Stimulated activated CD8-positive, alpha-beta memory T cell treated with anti-CD3 and anti-CD28 coated beads, Interleukin-7, amount 100 ng/mL, for 1 hour (primary cell): ENCODE data around the gene SLC50A1.

Experiments used
- DNase-seq, 2 donors: peaks; one replicate each; pipeline ENCODE4 v3.0.0-alpha.2; 2020; ENCODE audit warnings: low read depth in 2 of 2

The SLC50A1 gene, protein sequence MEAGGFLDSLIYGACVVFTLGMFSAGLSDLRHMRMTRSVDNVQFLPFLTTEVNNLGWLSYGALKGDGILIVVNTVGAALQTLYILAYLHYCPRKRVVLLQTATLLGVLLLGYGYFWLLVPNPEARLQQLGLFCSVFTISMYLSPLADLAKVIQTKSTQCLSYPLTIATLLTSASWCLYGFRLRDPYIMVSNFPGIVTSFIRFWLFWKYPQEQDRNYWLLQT

DNA sequence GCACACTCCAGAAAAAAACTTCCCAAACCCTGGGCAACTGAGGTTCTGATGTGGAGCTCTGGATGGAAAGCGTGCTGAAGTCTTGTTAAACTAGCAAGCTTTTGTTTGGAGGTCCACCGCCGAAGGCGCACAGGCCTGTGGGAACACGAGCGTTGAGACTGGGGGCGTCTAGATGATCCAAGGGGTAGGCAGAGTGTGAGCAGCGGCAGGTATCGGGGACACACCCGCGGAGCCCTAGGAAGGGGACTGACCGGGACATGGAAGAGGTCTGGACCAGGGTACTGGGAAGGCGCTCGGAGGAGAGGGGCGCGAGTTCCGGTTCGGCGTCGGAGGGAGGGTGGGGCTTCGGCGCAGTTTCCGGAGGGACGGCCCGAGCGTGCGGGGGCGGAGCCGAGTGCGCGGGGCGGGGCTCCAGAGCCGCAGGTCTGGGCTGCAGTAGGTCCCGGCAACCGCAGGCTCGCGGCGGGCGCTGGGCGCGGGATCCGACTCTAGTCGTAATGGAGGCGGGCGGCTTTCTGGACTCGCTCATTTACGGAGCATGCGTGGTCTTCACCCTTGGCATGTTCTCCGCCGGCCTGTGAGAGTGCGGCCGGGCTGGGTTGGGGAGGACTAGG is at the start of gene SLC50A1:
Gene SLC50A1, plus strand, starts transcription at position 438 of the 614 bp plus-strand sequence. Its CDS starts 60 bp downstream, at position 498.
- DNase-seq: peak; percentile 83 to 85

DNA sequence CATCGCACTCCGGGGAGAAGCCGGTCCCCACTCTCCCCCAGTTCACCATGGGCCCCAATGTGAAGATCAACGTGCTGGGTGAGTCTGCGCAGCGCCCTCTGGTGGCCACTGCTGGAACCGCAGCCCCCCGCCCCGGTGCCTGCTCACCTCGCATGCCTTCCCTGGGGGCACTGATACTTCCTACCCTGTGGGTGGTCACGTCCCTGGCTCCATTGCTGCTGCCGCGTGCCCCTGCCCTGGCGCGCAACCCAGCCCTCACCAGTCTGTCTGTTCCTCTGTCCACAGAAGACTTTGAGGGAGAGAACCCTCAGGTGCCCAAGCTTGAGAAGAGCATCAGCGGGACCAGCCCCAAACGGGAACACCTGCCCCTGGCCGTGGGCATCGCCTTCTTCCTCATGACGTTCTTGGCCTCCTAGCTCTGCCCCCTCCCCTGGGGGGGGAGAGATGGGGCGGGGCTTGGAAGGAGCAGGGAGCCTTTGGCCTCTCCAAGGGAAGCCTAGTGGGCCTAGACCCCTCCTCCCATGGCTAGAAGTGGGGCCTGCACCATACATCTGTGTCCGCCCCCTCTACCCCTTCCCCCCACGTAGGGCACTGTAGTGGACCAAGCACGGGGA is 49.4 kb upstream of the SLC50A1 start:
- peak; percentile 65 to 66 for DNase-seq

DNA sequence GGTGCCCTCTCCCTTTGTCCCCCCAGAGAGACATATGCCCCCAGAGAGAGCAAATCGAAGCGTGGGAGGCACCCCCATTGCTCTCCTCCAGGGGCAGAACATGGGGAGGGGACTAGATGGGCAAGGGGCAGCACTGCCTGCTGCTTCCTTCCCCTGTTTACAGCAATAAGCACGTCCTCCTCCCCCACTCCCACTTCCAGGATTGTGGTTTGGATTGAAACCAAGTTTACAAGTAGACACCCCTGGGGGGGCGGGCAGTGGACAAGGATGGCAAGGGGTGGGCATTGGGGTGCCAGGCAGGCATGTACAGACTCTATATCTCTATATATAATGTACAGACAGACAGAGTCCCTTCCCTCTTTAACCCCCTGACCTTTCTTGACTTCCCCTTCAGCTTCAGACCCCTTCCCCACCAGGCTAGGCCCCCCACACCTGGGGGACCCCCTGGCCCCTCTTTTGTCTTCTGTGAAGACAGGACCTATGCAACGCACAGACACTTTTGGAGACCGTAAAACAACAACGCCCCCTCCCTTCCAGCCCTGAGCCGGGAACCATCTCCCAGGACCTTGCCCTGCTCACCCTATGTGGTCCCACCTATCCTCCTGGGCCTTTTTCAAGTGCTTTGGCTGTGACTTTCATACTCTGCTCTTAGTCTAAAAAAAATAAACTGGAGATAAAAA is 48.7 kb upstream of the SLC50A1 start:
- DNase-seq: no peak

DNA sequence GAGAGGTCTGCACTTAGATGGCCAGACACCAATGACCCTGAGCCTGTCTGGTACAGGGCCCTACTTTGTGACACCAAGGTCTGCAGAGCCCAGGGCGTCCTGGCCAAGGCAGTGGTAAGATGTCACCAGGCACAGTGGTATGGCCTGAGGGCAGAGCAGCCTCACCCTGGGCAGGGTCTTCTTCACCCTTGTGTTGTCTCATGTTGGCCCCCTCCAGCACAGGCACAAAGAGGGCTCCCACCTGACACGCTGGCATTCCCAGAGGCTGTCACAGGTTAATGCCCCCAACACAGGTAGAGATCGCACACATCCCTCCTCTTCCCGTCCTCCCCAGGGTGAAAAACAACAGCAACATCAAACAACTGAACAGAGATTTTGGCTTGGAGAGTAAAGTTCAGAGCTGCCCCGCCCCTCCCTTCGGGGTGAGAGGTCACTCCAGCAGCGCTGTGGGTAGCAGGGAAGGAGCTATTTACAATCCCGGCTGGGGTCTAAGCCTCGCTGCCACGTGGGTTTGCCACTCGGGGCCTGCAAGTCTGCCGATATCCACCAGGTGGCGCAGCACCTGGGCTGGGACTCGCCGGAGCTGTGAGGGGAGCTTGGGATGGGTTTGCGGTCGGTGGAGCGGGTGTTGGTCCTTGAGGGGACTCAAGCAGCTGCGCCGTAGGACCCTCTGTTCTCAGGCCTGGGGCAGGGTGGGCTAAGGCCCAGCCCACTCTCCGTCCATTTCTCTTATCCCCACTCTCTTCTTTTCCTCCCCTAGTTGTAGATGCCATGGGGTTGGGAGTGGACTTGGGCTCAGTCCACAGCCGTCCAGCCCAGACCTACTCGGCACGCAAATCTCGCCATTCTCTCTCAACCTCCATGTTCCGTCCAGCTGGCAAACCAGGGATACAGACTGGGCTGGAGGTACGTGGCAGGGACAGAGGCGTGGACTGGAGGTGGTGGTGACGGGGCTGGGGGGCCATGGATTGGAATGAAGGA is 44.3 kb upstream of the SLC50A1 start:
- peak; percentile 61 to 70 for DNase-seq

DNA sequence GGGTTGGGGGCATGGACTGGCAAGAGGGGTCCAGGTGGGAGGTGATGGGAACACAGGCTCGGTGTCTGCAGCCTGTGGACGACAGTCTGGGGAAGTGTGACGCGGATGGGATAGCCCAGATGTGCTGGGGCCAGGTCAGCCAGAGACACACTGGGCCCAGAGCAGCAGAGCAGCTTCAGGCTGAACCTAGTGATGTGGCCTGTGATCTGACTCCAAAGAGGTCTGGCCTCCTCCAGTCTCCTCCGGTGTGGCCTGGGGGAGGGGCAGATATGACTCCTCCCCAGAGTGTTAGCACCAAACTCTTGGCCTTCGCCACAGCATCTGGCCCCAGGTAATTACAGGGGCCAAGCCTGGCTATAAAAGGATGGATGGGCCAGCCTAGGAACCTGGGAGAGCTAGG is 43.5 kb upstream of the SLC50A1 start:
- DNase-seq: no peak

DNA sequence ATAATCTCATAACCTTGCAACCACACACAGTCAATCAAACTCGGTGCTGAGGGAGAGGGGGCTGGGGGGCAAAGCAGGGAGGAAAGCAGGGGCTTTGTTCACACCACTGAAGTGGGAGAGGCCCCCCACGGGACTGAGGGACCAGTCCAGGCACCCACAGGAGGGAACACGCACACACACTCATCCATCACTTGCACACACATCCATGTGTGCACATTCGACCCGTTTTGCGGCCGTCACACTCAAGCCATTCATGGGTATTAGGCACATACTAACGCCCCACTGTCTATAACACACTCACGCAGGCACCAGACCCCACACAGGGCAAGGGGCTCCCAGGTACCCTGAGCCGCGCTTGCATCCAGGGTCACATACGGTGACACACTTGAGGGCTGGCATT is 43.0 kb upstream of the SLC50A1 start:
- no peak for DNase-seq

DNA sequence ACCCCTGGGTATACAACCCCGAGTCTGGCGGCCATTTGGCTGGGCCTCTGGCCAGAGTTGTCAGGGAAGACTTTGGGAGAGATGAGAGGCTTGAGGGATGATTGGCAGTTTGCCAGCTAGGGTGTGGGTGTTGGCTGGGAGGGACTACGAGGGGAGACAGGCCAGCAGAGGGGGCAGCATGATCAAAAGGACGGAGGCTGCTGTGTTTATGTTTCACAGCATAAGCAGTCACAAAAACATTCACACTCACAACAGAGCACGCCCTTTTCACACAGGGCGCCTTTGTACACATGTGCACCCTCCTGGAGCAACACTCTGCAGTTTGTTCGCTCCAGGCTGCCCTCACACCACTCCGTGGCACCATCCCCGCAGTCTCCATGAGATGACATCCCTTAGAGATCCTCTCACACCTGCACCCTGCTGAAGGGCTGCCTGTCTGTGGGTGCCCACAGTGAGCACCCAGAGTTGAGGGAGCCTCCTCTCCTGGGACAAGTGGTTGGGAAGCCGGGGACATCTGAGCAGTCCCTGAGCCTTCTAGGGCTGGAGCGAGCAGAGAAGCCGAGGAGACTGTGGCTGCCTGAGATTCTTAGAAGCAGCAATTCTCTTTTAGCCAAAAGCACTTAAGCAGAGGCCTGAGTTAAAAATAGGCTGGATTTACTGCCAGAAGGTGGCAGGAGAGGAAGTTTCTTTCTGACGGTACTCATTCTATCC is 41.6 kb upstream of the SLC50A1 start:
- no peak for DNase-seq

DNA sequence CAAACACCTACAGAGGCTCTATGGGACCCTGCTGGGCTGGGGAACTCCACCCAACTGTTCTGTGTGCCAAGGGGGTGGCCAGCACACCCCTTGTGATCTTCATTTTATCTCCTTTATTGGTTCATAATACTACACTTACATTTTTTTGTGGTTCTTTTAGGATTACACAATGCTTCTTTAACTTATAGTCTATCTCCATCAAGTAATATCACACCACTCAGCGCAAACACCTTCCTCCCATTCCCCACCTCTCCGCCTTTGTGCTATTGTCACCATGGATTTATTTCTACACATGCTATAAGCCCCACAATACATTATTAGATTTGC is 41.1 kb upstream of the SLC50A1 start:
- no peak for DNase-seq

DNA sequence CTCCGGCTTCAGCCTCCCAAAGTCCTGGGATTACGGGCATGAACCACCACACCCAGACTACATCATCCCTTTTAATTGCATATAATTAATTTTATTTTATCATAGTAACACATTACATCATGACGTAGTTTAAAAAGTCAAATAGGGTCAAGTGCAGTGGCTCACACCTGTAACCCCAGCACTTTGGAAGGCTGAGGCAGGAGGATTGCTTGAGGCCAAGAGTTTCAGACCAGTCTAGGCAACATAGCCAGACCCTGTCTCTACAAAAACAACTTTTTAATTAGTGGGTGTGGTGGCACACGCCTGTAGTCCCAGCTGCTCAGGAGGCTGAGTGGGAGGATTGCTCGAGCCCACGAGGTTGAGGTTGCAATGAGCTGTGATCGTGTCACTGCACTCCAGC is 36.3 kb upstream of the SLC50A1 start:
- no peak for DNase-seq

DNA sequence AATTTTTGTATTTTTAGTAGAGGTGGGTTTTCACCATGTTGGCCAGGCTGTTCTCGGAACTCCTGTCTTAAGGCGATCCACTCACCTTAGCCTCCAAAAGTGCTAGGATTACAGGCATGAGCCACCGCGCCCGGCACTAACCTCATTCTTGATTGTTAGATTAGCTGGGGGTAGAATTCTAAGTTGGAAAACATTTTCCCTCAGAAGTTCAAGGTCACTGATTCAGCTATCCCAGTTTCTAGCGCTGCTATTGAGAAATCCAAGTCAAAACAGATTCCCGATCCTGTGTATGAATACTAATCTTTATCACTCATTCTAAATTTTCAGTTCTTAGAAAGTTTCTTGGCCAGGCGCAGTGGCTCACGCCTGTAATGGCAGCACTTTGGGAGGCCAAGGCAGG is 32.3 kb upstream of the SLC50A1 start:
- DNase-seq: no peak

DNA sequence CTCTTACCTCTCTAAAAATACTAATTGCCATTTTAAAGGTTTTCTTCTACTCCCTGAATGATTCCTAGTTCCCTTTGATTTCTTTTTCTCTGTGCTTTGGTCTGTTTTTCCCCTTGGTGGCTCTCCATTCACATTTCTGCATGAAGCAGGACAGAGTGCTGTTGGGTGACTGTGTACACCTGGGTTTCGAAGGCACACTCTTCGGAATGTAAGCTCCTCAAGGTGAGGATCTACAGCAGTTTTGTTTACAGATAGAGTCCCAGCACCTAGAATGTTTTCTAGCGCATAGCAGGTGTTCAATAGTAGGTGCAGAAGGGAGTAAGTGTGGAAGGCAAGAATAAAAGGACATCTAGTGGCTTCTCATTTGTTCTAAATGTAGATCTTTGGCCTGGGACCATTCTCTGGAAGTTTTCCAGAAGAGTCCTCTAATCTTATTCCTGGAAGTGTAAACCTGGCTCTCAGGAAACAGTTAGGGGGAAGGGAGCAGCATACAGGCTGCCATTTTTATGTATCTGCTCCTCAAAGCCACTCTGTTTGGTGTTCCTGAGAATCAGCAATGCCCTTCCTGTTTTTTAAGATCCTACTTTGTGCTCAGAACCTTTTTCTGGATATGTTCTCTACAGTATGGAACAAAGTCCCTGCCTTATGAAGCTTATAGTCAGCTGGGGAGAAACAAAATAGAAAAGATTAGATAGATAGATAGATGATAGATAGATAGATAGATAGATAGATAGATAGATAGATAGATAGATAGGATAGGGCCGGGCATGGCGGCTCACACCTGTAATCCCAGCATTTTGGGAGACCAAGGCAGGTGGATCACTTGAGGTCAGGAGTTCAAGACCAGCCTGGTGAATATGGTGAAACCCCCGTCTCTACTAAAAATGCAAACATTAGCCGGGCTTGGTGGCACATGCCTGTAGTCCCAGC is 30.8 kb upstream of the SLC50A1 start:
- no peak for DNase-seq

DNA sequence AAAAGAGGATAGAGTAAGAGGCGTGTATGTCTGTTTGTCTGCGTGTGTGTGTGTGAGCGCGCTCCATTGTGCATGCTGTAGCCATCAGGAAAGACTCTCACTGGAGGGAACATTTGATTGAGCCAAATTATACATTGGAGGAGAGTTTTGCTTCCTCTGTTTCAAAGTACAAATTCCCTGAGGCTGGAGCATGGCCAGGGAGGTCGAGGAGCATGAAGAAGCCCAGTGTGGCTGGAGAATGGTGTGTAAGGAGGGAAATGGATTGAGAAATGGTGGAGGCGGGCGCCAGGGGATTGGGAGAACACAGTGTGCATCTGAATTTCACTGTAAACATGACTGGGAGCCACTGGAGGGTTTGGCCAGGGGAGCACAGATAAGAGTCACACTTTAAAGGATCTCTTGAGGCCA is 30.0 kb upstream of the SLC50A1 start:
- DNase-seq: no peak

DNA sequence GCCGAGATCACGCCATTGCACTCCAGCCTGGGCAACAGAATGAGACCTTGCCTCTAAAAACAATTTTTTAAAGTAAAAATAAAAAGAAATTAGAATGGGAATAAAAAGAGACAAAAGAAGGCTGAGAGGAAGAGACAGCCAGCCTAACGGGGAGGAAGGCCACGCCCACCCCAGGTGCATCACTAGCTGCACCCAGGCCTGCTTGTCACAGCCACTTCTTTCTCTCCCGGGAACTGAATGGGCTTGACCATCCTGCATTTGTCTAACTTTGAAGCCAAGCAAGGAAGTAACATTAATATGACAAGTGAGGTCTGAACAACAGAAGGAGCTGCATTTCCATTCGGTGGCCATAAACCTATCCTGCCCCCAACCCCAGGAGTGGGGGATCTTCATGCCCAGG is 28.8 kb upstream of the SLC50A1 start:
- DNase-seq: no peak

DNA sequence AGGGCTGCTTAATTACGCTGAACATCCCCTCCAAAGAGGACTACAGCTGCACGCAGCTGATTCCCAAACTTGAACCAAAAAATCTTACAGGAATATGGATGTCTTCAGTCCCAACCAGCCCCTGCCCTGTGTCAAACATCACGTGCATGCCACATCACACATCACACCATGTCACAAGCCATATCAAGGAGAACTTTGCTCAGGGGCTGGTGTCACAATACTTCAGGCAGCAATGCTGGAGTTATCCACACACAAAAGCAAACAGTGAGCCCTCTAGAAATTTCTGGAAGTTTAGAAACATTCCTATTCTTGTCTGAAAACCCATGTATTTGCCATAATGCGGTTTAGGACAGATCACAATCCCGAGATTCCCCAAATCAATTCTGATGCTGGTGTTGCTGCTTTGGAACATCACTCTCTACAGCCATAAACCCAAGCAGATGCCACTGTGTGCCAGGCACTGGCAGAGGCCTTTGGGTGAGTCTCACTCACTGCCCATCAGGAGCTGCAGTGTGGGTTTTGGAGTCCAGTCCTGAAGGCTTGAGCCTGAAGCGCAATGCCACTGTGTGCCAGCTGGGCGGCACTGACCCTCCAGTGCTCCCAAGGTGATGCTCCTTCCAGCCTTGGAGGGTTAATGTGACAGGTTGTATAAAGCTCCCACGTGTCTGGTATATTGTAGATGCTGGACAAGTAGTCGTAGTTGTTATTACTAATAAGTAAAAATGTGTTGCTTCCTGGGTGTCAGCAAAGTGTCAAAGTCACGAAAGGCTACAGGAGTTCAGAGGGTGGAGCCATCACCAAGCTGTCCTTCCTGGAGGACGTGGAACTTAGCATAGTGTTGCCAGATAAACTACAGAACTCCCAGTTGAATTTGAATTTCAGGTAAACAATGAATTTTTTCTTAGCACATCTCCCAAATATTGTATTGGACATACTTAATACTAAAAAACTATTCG is 28.1 kb upstream of the SLC50A1 start:
- no peak for DNase-seq

DNA sequence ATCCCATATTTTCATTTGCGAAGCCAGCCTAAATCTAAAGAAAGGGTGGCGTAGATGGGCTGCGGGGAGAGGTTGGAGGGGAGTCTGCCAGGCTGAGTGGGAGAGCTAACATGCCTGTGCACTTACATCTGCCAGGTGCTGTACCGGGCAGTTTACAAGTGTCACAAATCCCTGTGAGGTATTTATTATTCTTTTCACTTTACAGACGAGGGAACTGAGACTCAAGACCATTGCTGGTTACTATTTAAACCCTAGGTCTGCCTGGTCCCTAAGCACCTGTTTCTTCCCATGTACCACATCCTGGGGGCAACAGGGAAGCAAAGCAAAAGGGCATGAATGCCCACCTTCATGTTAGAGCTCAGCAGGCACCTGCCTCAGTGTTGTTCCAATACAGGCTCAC is 27.4 kb upstream of the SLC50A1 start:
- DNase-seq: no peak

DNA sequence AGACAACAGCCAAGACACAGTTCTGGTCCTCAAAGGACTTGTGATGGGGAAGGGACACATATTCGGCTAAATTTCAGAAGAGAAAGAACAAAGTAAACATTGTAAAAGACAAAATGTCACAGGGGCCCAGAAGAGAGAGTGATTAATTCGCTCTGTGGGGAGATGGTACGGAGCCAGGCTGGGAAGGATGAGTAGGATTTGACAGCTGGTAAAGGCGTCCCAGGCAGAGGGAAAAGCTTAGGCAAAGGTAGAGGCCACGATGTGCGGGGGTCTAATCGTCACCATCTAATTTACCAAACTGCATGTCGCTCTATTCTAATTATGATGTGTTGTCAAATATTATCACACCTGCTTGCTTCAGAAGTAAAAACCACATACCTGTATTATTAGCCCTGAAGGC is 25.3 kb upstream of the SLC50A1 start:
- no peak for DNase-seq

DNA sequence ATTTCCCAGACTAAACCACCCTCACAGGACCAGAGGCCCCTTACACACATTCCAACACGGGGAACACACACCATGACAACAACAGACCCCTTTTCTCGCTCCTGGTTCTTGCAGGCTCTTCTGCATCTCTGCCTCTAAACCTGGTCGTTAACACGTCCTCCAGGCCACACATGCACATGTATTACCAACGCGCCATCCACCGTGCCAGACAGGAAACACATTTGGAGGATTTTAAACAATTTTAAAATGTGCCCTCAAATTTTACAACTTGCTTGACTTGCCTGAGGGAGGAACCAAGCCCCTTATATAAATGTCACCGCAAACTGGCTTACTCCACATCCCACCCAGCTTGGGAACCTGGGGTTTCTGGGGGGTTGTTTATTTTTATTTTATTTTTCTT is 24.8 kb upstream of the SLC50A1 start:
- DNase-seq: no peak

DNA sequence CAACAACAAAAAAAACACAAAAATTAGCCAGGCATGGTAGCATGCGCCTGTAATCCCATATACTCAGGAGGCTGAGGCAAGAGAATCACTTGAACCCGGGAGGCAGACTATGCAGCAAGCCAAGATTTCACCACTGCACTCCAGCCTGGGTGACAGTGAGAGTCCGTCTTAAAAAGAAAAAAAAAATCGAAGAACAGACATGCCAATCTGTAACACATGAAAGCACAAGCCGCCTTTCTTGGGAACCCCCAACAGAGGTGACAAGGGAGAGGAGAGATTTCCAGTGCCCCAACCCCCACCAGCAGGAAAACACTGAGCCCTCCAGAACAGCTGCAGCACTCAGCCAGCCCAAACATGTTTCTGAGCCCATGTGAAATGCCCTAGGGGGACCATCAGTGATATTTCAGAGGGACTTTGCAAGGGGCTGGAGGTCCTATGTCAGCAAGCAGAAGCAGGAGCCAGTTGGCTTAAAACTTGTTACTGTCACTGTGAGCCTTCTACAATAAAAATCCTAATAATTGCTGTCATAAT is 22.1 kb upstream of the SLC50A1 start:
- DNase-seq: no peak
